CD14-positive monocyte (primary cell): ENCODE results near the gene AXIN1. TPM values are rescaled to one million over a fixed set of nuclear protein-coding genes. Genes with fewer than 3 reads are reported as not detected.
A peak's percentile ranks its signal among the peaks of the same experiment; 100 is the strongest.

Experiments used
- DNase-seq, 3 donors: peaks; one replicate each; pipeline ENCODE4 v3.0.0-alpha.2; 2011 to 2022
- H2AFZ ChIP-seq: 2 replicates; pipeline ENCODE4 v1.6.0; 2012; ENCODE audit warnings: mild to moderate bottlenecking, low read depth, low read length, inconsistent platforms; ENCODE audit not compliant: insufficient read depth, poor library complexity, severe bottlenecking
- H3K27ac ChIP-seq, 2 donors: 1 replicate in 1 of 2; 2 replicates in 1 of 2; pipeline ENCODE4 v1.5.1; 2012 to 2013; ENCODE audit warnings: low read length in 2 of 2, control low read depth in 1 of 2, inconsistent platforms in 1 of 2, low read depth in 1 of 2, mild to moderate bottlenecking in 1 of 2
- H3K27me3 ChIP-seq, 2 donors: one replicate each; pipeline versions ENCODE4 v1.6.0 to v1.6.1; 2011 to 2013; ENCODE audit warnings: low read length in 2 of 2; ENCODE audit not compliant: control insufficient read depth in 2 of 2, insufficient read depth in 2 of 2
- H3K36me3 ChIP-seq, 2 donors: replicated peaks in 1 of 2; 1 replicate in 1 of 2; 2 replicates in 1 of 2; pipeline versions ENCODE4 v1.5.1 to v1.6.1; 2012 to 2013; ENCODE audit warnings: low read length in 2 of 2, control low read depth in 1 of 2, inconsistent platforms in 1 of 2, mild to moderate bottlenecking in 1 of 2; ENCODE audit not compliant: insufficient read depth in 2 of 2, control insufficient read depth in 1 of 2
- H3K4me1 ChIP-seq, 2 donors: 1 replicate in 1 of 2; 2 replicates in 1 of 2; pipeline versions ENCODE4 v1.5.1 to v1.6.1; 2012 to 2013; ENCODE audit warnings: low read length in 2 of 2, control low read depth in 1 of 2, inconsistent platforms in 1 of 2, mild to moderate bottlenecking in 1 of 2, moderate library complexity in 1 of 2; ENCODE audit not compliant: insufficient read depth in 2 of 2, control insufficient read depth in 1 of 2
- H3K4me2 ChIP-seq: replicated peaks from 2 replicates; pipeline ENCODE3; 2012; ENCODE audit warnings: low read length, moderate library complexity, mild to moderate bottlenecking; ENCODE audit not compliant: poor library complexity, severe bottlenecking; ENCODE audit errors: extremely low read depth
- H3K4me3 ChIP-seq, 3 experiments: fragments of 200-600 bp in 1 of 3; sonication (generic) in 1 of 3; replicated peaks in 1 of 3; 1 replicate in 2 of 3; 2 replicates in 1 of 3; pipeline ENCODE4 v1.5.1; 2011 to 2013; ENCODE audit warnings: low read length in 3 of 3, mild to moderate bottlenecking in 3 of 3, control low read depth in 2 of 3, low read depth in 2 of 3, inconsistent platforms in 1 of 3, moderate library complexity in 1 of 3
- H3K79me2 ChIP-seq: 2 replicates; pipeline ENCODE4 v1.6.0; 2012; ENCODE audit warnings: mild to moderate bottlenecking, control low read depth, inconsistent platforms, low read length, moderate library complexity; ENCODE audit not compliant: insufficient read depth
- H3K9ac ChIP-seq: 2 replicates; pipeline ENCODE4 v1.6.0; 2017; ENCODE audit warnings: low read length, mild to moderate bottlenecking; ENCODE audit not compliant: insufficient read depth, poor library complexity, severe bottlenecking
- H3K9me3 ChIP-seq, 2 donors: replicated peaks in 1 of 2; 1 replicate in 1 of 2; 2 replicates in 1 of 2; pipeline versions ENCODE4 v1.5.1 to v1.6.1; 2012 to 2013; ENCODE audit warnings: low read length in 2 of 2, control low read depth in 1 of 2; ENCODE audit not compliant: control insufficient read depth in 1 of 2, insufficient read depth in 1 of 2
- H4K20me1 ChIP-seq: 2 replicates; pipeline ENCODE4 v1.6.0; 2012; ENCODE audit warnings: mild to moderate bottlenecking, low read length, control low read depth, moderate library complexity; ENCODE audit not compliant: insufficient read depth
- H3K27ac Mint-ChIP-seq, 7 donors: one replicate each; pipeline ENCODE4 v1.8.0; 2020; ENCODE audit warnings: mild to moderate bottlenecking in 7 of 7, mixed read lengths in 7 of 7, moderate library complexity in 6 of 7, inconsistent platforms in 2 of 7
- H3K27me3 Mint-ChIP-seq, 3 donors: one replicate each; pipeline ENCODE4 v1.8.0; 2021 to 2022; ENCODE audit warnings: low read depth in 3 of 3, mild to moderate bottlenecking in 3 of 3, mixed read lengths in 3 of 3, moderate library complexity in 3 of 3, inconsistent platforms in 1 of 3
- H3K36me3 Mint-ChIP-seq, 2 donors: one replicate each; pipeline ENCODE4 v1.8.0; 2020; ENCODE audit warnings: mixed read lengths in 2 of 2, inconsistent platforms in 1 of 2, mild to moderate bottlenecking in 1 of 2
- H3K4me1 Mint-ChIP-seq: one replicate; pipeline ENCODE4 v1.8.0; 2020; ENCODE audit warnings: mild to moderate bottlenecking, mixed read lengths
- H3K4me3 Mint-ChIP-seq, 2 donors: one replicate each; pipeline ENCODE4 v1.8.0; 2020; ENCODE audit warnings: mild to moderate bottlenecking in 2 of 2, mixed read lengths in 2 of 2, moderate library complexity in 1 of 2
- H3K9me3 Mint-ChIP-seq, 7 donors: one replicate each; pipeline ENCODE4 v1.8.0; 2020 to 2022; ENCODE audit warnings: mixed read lengths in 7 of 7, mild to moderate bottlenecking in 6 of 7, moderate library complexity in 6 of 7, inconsistent platforms in 2 of 7
- CTCF ChIP-seq: fragments of 200-600 bp; IDR thresholded peaks from one replicate; pipeline ENCODE4 v1.8.0; 2022; ENCODE audit warnings: antibody characterized with exemption, mild to moderate bottlenecking
- WGBS: methylation state at CpG from one replicate; pipeline ENCODE4 v1.1.5; 2013; ENCODE audit warnings: missing lambda C conversion rate; ENCODE audit not compliant: insufficient coverage; 5-methylcytosine and 5-hydroxymethylcytosine counted together
- intact Hi-C, 2 donors: fragments of 100-400 bp; cut with micrococcal nuclease; formaldehyde crosslinking; loops; one replicate each; pipeline versions ENCODE4 v1.15.0 to v1.15.1; 2023
- polyA plus RNA-seq, 3 donors: library from polyadenylated mRNA; depleted of rRNA in 1 of 3; unstranded in 2 of 3; stranded (reverse) in 1 of 3; fragments of 300-500 nt in 2 of 3; fragments of >200 nt in 1 of 3; fragmentation: Illumina TruSeq in 2 of 3; gene quantifications; 1 replicate in 2 of 3; 2 replicates in 1 of 3; pipeline ENCODE4 v1.2.3, GENCODE V29; 2012 to 2021

Gene AXIN1
- polyA plus RNA-seq, 3 donors, result 0.30 to 20.9 (median 0.74) TPM

- Histone ChIP-seq H4K20me1 (peaks cover 6% of the 10 kb centered on the region), H2AFZ (no peak overlapping the region), H3K27me3 (no peaks in the 10 kb centered on the region), H3K4me2 (no peak overlapping the region), H3K36me3 (peaks cover 66 to 87% of the 10 kb centered on the region in 2 donors), H3K4me3 (no peak overlapping the region), H3K9ac (no peak overlapping the region), H3K9me3 (no peaks in the 10 kb centered on the region), H3K27ac (no peak overlapping the region), H3K4me1 (no peaks in the 10 kb centered on the region), H3K79me2 (no peaks in the 10 kb centered on the region)
- 97% methylated on average over 3 of the region's 19 CpGs for WGBS
- DNase-seq, result no peak
- intact Hi-C loops, result no loop called here
- H3K27ac Mint-ChIP-seq, result peak overlapping the region in 1 of 7 donors; percentile 55
- H3K9me3 Mint-ChIP-seq, result no peaks in the 10 kb centered on the region
- no peaks in the 10 kb centered on the region for H3K4me1 Mint-ChIP-seq
- no peak for TF ChIP-seq CTCF
- H3K36me3 Mint-ChIP-seq, result peaks cover 63 to 94% of the 10 kb centered on the region in 2 donors
- H3K27me3 Mint-ChIP-seq, result peaks cover 0 to 1% (median 0%) of the 10 kb centered on the region in 3 donors
- no peak overlapping the region for H3K4me3 Mint-ChIP-seq
Measured at GRCh38 chr16:305916-306626, 46.5 kb downstream of the AXIN1 start.

- Histone ChIP-seq H3K27ac (no peak overlapping the region), H4K20me1 (no peaks in the 10 kb centered on the region), H2AFZ (no peak overlapping the region), H3K9me3 (no peaks in the 10 kb centered on the region), H3K79me2 (no peaks in the 10 kb centered on the region), H3K4me2 (no peak overlapping the region), H3K4me3 (no peak overlapping the region), H3K36me3 (peaks cover 56 to 80% of the 10 kb centered on the region in 2 donors), H3K9ac (no peak overlapping the region), H3K27me3 (no peaks in the 10 kb centered on the region), H3K4me1 (no peaks in the 10 kb centered on the region)
- peaks cover 58 to 93% of the 10 kb centered on the region in 2 donors for H3K36me3 Mint-ChIP-seq
- TF ChIP-seq CTCF, result peak; percentile 22
- H3K4me1 Mint-ChIP-seq, result no peaks in the 10 kb centered on the region
- H3K9me3 Mint-ChIP-seq, result no peaks in the 10 kb centered on the region
- H3K4me3 Mint-ChIP-seq, result no peak overlapping the region
- H3K27me3 Mint-ChIP-seq, result peaks cover 0 to 1% (median 0%) of the 10 kb centered on the region in 3 donors
- peak; percentile 33 to 43 (median 41) for DNase-seq
- peak overlapping the region in 6 of 7 donors; percentile 34 to 74 (median 55) for H3K27ac Mint-ChIP-seq
- intact Hi-C loops, result loop anchor here in 1 of 2 donors (5.0 kb wide), 1 partner anchor 48 kb away; the partner anchor contains the start of gene AXIN1
- 87% methylated on average over 33 of the region's 43 CpGs for WGBS
Measured at GRCh38 chr16:303760-304505, 48.6 kb downstream of the AXIN1 start.
